ENCODE measurements around the gene OTOGL.

OTOGL gene

DNA sequence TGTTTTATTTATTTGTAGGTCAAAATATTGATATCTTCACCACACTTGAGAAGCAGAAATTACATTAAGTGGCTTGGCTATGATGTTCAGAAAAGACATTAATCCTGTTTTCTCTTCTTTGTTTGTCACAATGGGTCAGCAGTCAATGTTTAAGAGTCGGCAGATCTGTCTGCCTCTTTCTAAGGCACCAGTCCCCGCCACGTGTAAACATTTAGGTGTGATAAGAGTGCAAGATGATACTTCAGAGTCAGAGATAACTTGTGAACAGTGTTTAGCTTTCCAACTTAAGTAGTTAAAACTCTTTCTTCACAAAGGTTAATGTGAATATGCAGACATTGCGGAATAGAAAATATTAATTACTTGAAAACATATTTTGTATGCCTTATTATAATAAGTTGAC lies 160.9 kb downstream of the OTOGL start:
- Histone ChIP-seq H3K9me3 (no peaks in the 10 kb centered on the region), H3K4me3 (ENCODE audit: low read depth in 1 of 2, low read length in 1 of 2) (no peak overlapping the region), H3K36me3 (no peaks in the 10 kb centered on the region), H3K27me3 (no peaks in the 10 kb centered on the region), H3K4me1 (ENCODE audit: control insufficient read depth in 1 of 2, insufficient read depth in 1 of 2, low read depth in 1 of 2, low read length in 1 of 2) (no peaks in the 10 kb centered on the region), H3K27ac (no peak overlapping the region)
- TF ChIP-seq CTCF (IDR thresholded peaks at IDR 0.05), result no peak

GRCh38 chr12:80261403-80261802 lies 162.1 kb downstream of the OTOGL start:
- no peaks in the 10 kb centered on the region for H3K27me3 ChIP-seq
- no peaks in the 10 kb centered on the region for H3K4me1 ChIP-seq (ENCODE audit: control insufficient read depth in 1 of 2, insufficient read depth in 1 of 2, low read depth in 1 of 2, low read length in 1 of 2)
- H3K27ac ChIP-seq, result no peak overlapping the region
- no peak for TF ChIP-seq CTCF (IDR thresholded peaks at IDR 0.05)
- no peaks in the 10 kb centered on the region for H3K36me3 ChIP-seq
- no peak overlapping the region for H3K4me3 ChIP-seq (ENCODE audit: low read depth in 1 of 2, low read length in 1 of 2)
- H3K9me3 ChIP-seq, result no peaks in the 10 kb centered on the region

- no peak for TF ChIP-seq CTCF (IDR thresholded peaks at IDR 0.05)
- no peaks in the 10 kb centered on the region for H3K27me3 ChIP-seq
- H3K4me1 ChIP-seq (ENCODE audit: control insufficient read depth in 1 of 2, insufficient read depth in 1 of 2, low read depth in 1 of 2, low read length in 1 of 2), result no peaks in the 10 kb centered on the region
- no peaks in the 10 kb centered on the region for H3K9me3 ChIP-seq
- H3K36me3 ChIP-seq, result no peaks in the 10 kb centered on the region
- H3K4me3 ChIP-seq (ENCODE audit: low read depth in 1 of 2, low read length in 1 of 2), result no peak overlapping the region
- H3K27ac ChIP-seq, result no peak overlapping the region
Observed at GRCh38 chr12:80262346-80262745, 163.0 kb downstream of the OTOGL start.

GRCh38 chr12:80262771-80263170 lies 163.4 kb downstream of the OTOGL start:
- H3K4me1 ChIP-seq (ENCODE audit: control insufficient read depth in 1 of 2, insufficient read depth in 1 of 2, low read depth in 1 of 2, low read length in 1 of 2), result no peaks in the 10 kb centered on the region
- no peak overlapping the region for H3K27ac ChIP-seq
- H3K9me3 ChIP-seq, result no peaks in the 10 kb centered on the region
- H3K36me3 ChIP-seq, result no peaks in the 10 kb centered on the region
- no peaks in the 10 kb centered on the region for H3K27me3 ChIP-seq
- no peak overlapping the region for H3K4me3 ChIP-seq (ENCODE audit: low read depth in 1 of 2, low read length in 1 of 2)
- no peak for TF ChIP-seq CTCF (IDR thresholded peaks at IDR 0.05)

DNA sequence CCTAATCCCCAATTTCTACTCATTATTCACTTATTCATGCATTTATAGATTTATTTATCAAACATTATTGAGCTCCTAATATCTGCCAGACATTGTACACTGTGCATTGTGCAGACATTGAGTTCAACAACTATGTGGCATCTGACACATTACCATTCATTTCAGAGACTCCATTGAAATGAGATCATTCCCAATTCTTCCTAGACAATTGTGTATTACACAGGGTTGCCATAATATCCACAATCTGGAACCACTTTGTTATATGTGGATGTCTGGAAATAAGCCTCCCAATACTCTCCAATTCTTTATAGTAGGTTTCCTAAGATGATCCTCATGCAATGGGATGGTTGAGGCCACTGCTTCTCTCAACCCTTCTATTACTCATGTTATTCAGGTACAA lies 165.0 kb downstream of the OTOGL start:
- H3K27ac ChIP-seq, result no peak overlapping the region
- no peaks in the 10 kb centered on the region for H3K4me1 ChIP-seq (ENCODE audit: control insufficient read depth in 1 of 2, insufficient read depth in 1 of 2, low read depth in 1 of 2, low read length in 1 of 2)
- no peaks in the 10 kb centered on the region for H3K36me3 ChIP-seq
- TF ChIP-seq CTCF (IDR thresholded peaks at IDR 0.05), result no peak
- H3K4me3 ChIP-seq (ENCODE audit: low read depth in 1 of 2, low read length in 1 of 2), result no peak overlapping the region
- H3K27me3 ChIP-seq, result no peaks in the 10 kb centered on the region
- H3K9me3 ChIP-seq, result no peaks in the 10 kb centered on the region

DNA sequence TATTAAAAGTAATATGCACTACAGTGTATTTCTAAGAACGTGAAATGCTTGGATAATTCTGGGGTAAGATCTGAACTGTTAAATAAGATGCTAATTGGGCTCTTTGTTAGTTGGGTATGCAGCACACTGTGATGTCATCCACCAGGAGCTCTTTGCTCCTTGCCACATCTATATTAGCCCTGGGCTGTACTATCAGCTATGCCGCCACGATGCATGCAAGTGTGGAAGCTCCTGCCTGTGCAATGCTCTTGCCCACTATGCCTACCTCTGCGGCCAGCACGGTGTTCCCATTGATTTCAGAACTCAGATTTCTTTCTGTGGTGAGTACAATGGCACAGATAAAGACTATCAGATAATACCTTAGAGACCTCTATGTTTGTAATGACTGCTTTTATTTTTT lies 165.6 kb downstream of the OTOGL start:
- no peaks in the 10 kb centered on the region for H3K27me3 ChIP-seq
- no peak for TF ChIP-seq CTCF (IDR thresholded peaks at IDR 0.05)
- H3K4me1 ChIP-seq (ENCODE audit: control insufficient read depth in 1 of 2, insufficient read depth in 1 of 2, low read depth in 1 of 2, low read length in 1 of 2), result no peaks in the 10 kb centered on the region
- no peak overlapping the region for H3K27ac ChIP-seq
- H3K4me3 ChIP-seq (ENCODE audit: low read depth in 1 of 2, low read length in 1 of 2), result no peak overlapping the region
- no peaks in the 10 kb centered on the region for H3K9me3 ChIP-seq
- H3K36me3 ChIP-seq, result no peaks in the 10 kb centered on the region
